Measurements from ENCODE around the gene CABP2.

DNA sequence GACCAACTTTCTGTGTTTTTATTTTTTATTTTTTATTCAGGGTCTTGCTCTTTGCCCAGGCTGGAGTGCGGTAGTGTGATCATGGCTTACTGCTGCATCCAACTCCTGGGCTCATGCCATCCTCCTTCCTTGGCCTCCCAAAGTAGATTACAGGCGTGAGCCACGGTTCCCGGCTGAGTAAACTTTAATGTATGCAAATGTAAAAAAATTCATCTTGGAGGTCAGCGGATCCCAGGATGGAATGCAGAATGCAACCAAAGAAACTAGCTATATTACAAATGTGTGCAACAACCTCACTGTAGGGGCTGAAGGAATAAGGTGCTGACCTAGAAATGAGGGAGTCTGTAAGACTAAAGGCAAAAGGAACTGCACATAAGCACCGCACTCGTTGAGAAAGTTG lies 9.1 kb downstream of the CABP2 start:
- TF ChIP-seq, protein P1, sequence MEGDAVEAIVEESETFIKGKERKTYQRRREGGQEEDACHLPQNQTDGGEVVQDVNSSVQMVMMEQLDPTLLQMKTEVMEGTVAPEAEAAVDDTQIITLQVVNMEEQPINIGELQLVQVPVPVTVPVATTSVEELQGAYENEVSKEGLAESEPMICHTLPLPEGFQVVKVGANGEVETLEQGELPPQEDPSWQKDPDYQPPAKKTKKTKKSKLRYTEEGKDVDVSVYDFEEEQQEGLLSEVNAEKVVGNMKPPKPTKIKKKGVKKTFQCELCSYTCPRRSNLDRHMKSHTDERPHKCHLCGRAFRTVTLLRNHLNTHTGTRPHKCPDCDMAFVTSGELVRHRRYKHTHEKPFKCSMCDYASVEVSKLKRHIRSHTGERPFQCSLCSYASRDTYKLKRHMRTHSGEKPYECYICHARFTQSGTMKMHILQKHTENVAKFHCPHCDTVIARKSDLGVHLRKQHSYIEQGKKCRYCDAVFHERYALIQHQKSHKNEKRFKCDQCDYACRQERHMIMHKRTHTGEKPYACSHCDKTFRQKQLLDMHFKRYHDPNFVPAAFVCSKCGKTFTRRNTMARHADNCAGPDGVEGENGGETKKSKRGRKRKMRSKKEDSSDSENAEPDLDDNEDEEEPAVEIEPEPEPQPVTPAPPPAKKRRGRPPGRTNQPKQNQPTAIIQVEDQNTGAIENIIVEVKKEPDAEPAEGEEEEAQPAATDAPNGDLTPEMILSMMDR (IDR thresholded peaks at IDR 0.05; ENCODE audit: borderline replicate concordance, extremely low read depth, low read length, poor library complexity, severe bottlenecking) = no peak
- TF ChIP-seq EZH2 (IDR thresholded peaks at IDR 0.05; ENCODE audit: borderline replicate concordance, low read depth, low read length, severe bottlenecking) = no peak

Measured in DND-41 (cell line).